IPS-18a (cell line): ENCODE data around the gene TRIP12.
A peak's percentile ranks its signal among the peaks of the same experiment; 100 is the strongest.
"Not testable (repeated sequence)": the region's sequence is repeated elsewhere in the genome, so short reads cannot be mapped to it uniquely, and the experiment has no call there.

Experiments used
- H3K27ac ChIP-seq: one replicate; pipeline ENCODE4 v1.5.1; 2013; ENCODE audit warnings: low read length
- H3K27me3 ChIP-seq: one replicate; pipeline ENCODE4 v1.6.1; 2013; ENCODE audit warnings: mild to moderate bottlenecking, low read length; ENCODE audit not compliant: control insufficient read depth, insufficient read depth
- H3K36me3 ChIP-seq: one replicate; pipeline ENCODE4 v1.6.1; 2013; ENCODE audit warnings: low read depth, low read length; ENCODE audit not compliant: control insufficient read depth
- H3K4me1 ChIP-seq: one replicate; pipeline ENCODE4 v1.6.1; 2013; ENCODE audit warnings: low read depth, low read length; ENCODE audit not compliant: control insufficient read depth
- H3K4me3 ChIP-seq: one replicate; pipeline ENCODE4 v1.5.1; 2013; ENCODE audit warnings: low read length
- H3K9ac ChIP-seq: one replicate; pipeline ENCODE4 v1.6.1; 2013; ENCODE audit warnings: mild to moderate bottlenecking, low read length, moderate library complexity
- H3K9me3 ChIP-seq: one replicate; pipeline ENCODE4 v1.6.1; 2013; ENCODE audit warnings: low read depth, low read length; ENCODE audit not compliant: control insufficient read depth

The TRIP12 gene

GRCh38 chr2:229921892-229922448 lies at the start of gene TRIP12:
Gene TRIP12, minus strand, starts transcription at chr2:229922009. Its CDS starts 41,930 bp downstream, at chr2:229880079.
- peak within 1 kb of the TSS; percentile 49 for H3K27ac ChIP-seq

GRCh38 chr2:229971298-229971790 lies 49.5 kb upstream of the TRIP12 start:
- H3K9me3 ChIP-seq = no peaks in the 10 kb centered on the region
- H3K4me1 ChIP-seq = no peaks in the 10 kb centered on the region
- no peaks in the 10 kb centered on the region for H3K27me3 ChIP-seq
- H3K27ac ChIP-seq = no peak overlapping the region
- no peaks in the 10 kb centered on the region for H3K36me3 ChIP-seq
- H3K9ac ChIP-seq = no peak overlapping the region
- no peak overlapping the region for H3K4me3 ChIP-seq

More at GRCh38 chr2:229921892-229922448, at the start of gene TRIP12:
- Histone ChIP-seq H3K9me3 (no peaks in the 10 kb centered on the region), H3K9ac (peak within 1 kb of the TSS; percentile 54), H3K36me3 (peaks cover 5% of the 10 kb centered on the region), H3K4me1 (no peaks in the 10 kb centered on the region), H3K4me3 (peak within 1 kb of the TSS; percentile 76), H3K27me3 (no peaks in the 10 kb centered on the region)

GRCh38 chr2:229970406-229970805 lies 48.6 kb upstream of the TRIP12 start:
- H3K9me3 ChIP-seq = no peaks in the 10 kb centered on the region
- no peaks in the 10 kb centered on the region for H3K27me3 ChIP-seq
- H3K4me3 ChIP-seq = no peak overlapping the region
- H3K27ac ChIP-seq = no peak overlapping the region
- no peaks in the 10 kb centered on the region for H3K4me1 ChIP-seq
- H3K9ac ChIP-seq = no peak overlapping the region
- no peaks in the 10 kb centered on the region for H3K36me3 ChIP-seq

- no peaks in the 10 kb centered on the region for H3K4me1 ChIP-seq
- H3K27me3 ChIP-seq = no peaks in the 10 kb centered on the region
- no peaks in the 10 kb centered on the region for H3K36me3 ChIP-seq
- no peak overlapping the region for H3K9ac ChIP-seq
- H3K4me3 ChIP-seq = no peak overlapping the region
- H3K27ac ChIP-seq = no peak overlapping the region
- no peaks in the 10 kb centered on the region for H3K9me3 ChIP-seq
These were observed 48.1 kb upstream of the TRIP12 start for GRCh38 chr2:229969921-229970320.

- not testable (repeated sequence) for H3K27ac ChIP-seq, H3K36me3 ChIP-seq, H3K4me3 ChIP-seq, H3K9me3 ChIP-seq, H3K4me1 ChIP-seq, H3K27me3 ChIP-seq, H3K9ac ChIP-seq
These were observed 41.8 kb upstream of the TRIP12 start for GRCh38 chr2:229963596-229963995.

- Histone ChIP-seq H3K4me1 (peaks cover 11% of the 10 kb centered on the region), H3K4me3 (no peak overlapping the region), H3K9ac (no peak overlapping the region), H3K27ac (no peak overlapping the region), H3K27me3 (no peaks in the 10 kb centered on the region), H3K9me3 (no peaks in the 10 kb centered on the region), H3K36me3 (no peaks in the 10 kb centered on the region)
These were observed 34.7 kb upstream of the TRIP12 start for GRCh38 chr2:229956491-229956890.

- H3K27me3 ChIP-seq = no peaks in the 10 kb centered on the region
These were observed 33.9 kb upstream of the TRIP12 start for GRCh38 chr2:229955663-229956062.

GRCh38 chr2:229952256-229952835 lies 30.5 kb upstream of the TRIP12 start:
- H3K4me1 ChIP-seq = peaks cover 12% of the 10 kb centered on the region
- no peaks in the 10 kb centered on the region for H3K9me3 ChIP-seq
- no peaks in the 10 kb centered on the region for H3K27me3 ChIP-seq
- peak overlapping the region; percentile 24 for H3K27ac ChIP-seq
- no peaks in the 10 kb centered on the region for H3K36me3 ChIP-seq
- no peak overlapping the region for H3K9ac ChIP-seq
- H3K4me3 ChIP-seq = no peak overlapping the region

More at GRCh38 chr2:229955663-229956062, 33.9 kb upstream of the TRIP12 start:
- no peaks in the 10 kb centered on the region for H3K9me3 ChIP-seq
- H3K9ac ChIP-seq = no peak overlapping the region
- peaks cover 12% of the 10 kb centered on the region for H3K4me1 ChIP-seq
- no peak overlapping the region for H3K27ac ChIP-seq
- H3K4me3 ChIP-seq = no peak overlapping the region
- H3K36me3 ChIP-seq = no peaks in the 10 kb centered on the region

- Histone ChIP-seq H3K27ac (no peak overlapping the region), H3K36me3 (no peaks in the 10 kb centered on the region), H3K9me3 (no peaks in the 10 kb centered on the region), H3K4me1 (peaks cover 12% of the 10 kb centered on the region), H3K9ac (no peak overlapping the region), H3K27me3 (no peaks in the 10 kb centered on the region), H3K4me3 (no peak overlapping the region)
These were observed 25.7 kb upstream of the TRIP12 start for GRCh38 chr2:229947544-229947943.

- Histone ChIP-seq H3K27me3 (no peaks in the 10 kb centered on the region), H3K9me3 (no peaks in the 10 kb centered on the region), H3K27ac (no peak overlapping the region), H3K36me3 (no peaks in the 10 kb centered on the region), H3K4me1 (no peaks in the 10 kb centered on the region), H3K9ac (no peak overlapping the region), H3K4me3 (no peak overlapping the region)
These were observed 24.2 kb upstream of the TRIP12 start for GRCh38 chr2:229945975-229946374.

- H3K4me1 ChIP-seq = no peaks in the 10 kb centered on the region
- no peak overlapping the region for H3K4me3 ChIP-seq
- no peak overlapping the region for H3K9ac ChIP-seq
- no peaks in the 10 kb centered on the region for H3K9me3 ChIP-seq
- H3K36me3 ChIP-seq = no peaks in the 10 kb centered on the region
- no peak overlapping the region for H3K27ac ChIP-seq
- H3K27me3 ChIP-seq = no peaks in the 10 kb centered on the region
These were observed 22.1 kb upstream of the TRIP12 start for GRCh38 chr2:229943770-229944449.
